GM12872 (cell line): ENCODE data around the gene EPHA4.

Experiments
- CTCF ChIP-seq: IDR thresholded peaks from 3 replicates; pipeline ENCODE4 v1.5.1; 2011; ENCODE audit warnings: low read depth, mild to moderate bottlenecking, low read length, moderate library complexity; ENCODE audit not compliant: insufficient read depth

The EPHA4 gene

GRCh38 chr2:221455214-221455613, 116.9 kb downstream of the EPHA4 start:
- TF ChIP-seq CTCF, result no peak

- TF ChIP-seq CTCF, result no peak
Observed at GRCh38 chr2:221454459-221455105, 117.5 kb downstream of the EPHA4 start.

- TF ChIP-seq CTCF, result no peak
Observed at GRCh38 chr2:221451862-221452788, 120.0 kb downstream of the EPHA4 start.

- no peak for TF ChIP-seq CTCF
Observed at GRCh38 chr2:221450280-221450679, 121.8 kb downstream of the EPHA4 start.

- no peak for TF ChIP-seq CTCF
Observed at GRCh38 chr2:221449406-221449805, 122.7 kb downstream of the EPHA4 start.

- no peak for TF ChIP-seq CTCF
Observed at GRCh38 chr2:221448844-221449390, 123.2 kb downstream of the EPHA4 start.

GRCh38 chr2:221448057-221448843, 123.9 kb downstream of the EPHA4 start:
- no peak for TF ChIP-seq CTCF
